Neural cell (in vitro differentiated cells): ENCODE results near the gene SNAPIN.

Experiments used
- CTCF ChIP-seq: fragments of 450-650 bp; IDR thresholded peaks from 2 replicates; pipeline ENCODE4 v1.5.1; 2014; ENCODE audit warnings: antibody characterized with exemption, mild to moderate bottlenecking, moderate library complexity; ENCODE audit not compliant: poor library complexity, severe bottlenecking
- EP300 ChIP-seq: fragments of 450-650 bp; conservative IDR thresholded peaks from 2 replicates; pipeline ENCODE4 v1.6.1; 2014; ENCODE audit warnings: antibody characterized with exemption, mild to moderate bottlenecking, moderate library complexity; ENCODE audit not compliant: poor library complexity, severe bottlenecking
- EZH2 ChIP-seq: fragments of 200-600, 300-800 bp; shearing (Covaris generic), sonication (generic); IDR thresholded peaks from 2 replicates; pipeline ENCODE4 v1.6.1; 2014; ENCODE audit warnings: antibody characterized with exemption, low read length, borderline replicate concordance, mild to moderate bottlenecking; ENCODE audit not compliant: insufficient read depth, poor library complexity, severe bottlenecking
- MXI1 ChIP-seq: fragments of 450-650 bp; conservative IDR thresholded peaks from 2 replicates; pipeline ENCODE4 v1.6.1; 2014; ENCODE audit warnings: antibody characterized with exemption, mild to moderate bottlenecking; ENCODE audit not compliant: poor library complexity, severe bottlenecking
- POLR2AphosphoS5 ChIP-seq: IDR thresholded peaks from 2 replicates; pipeline ENCODE4 v1.6.1; 2012
- RAD21 ChIP-seq: fragments of 450-650 bp; conservative IDR thresholded peaks from 2 replicates; pipeline ENCODE4 v1.6.1; 2014; ENCODE audit warnings: antibody characterized with exemption, mild to moderate bottlenecking, moderate library complexity
- REST ChIP-seq: IDR thresholded peaks from 2 replicates; pipeline ENCODE4 v1.6.1; 2012; ENCODE audit warnings: borderline replicate concordance
- TAF1 ChIP-seq: IDR thresholded peaks from 2 replicates; pipeline ENCODE4 v1.6.1; 2012; ENCODE audit warnings: low read depth

- no peak for TF ChIP-seq CTCF
- no peak for TF ChIP-seq REST
- TF ChIP-seq EP300, result no peak
- TF ChIP-seq EZH2, result no peak
- no peak for TF ChIP-seq MXI1
- TF ChIP-seq RAD21, result no peak
- TF ChIP-seq POLR2AphosphoS5, result no peak
- no peak for TF ChIP-seq TAF1
Observed at GRCh38 chr1:153627715-153628626, 30.5 kb upstream of the SNAPIN start, which contains the start of gene S100A1.
